ENCODE measurements around the gene PRAME.
A peak's percentile ranks its signal among the peaks of the same experiment; 100 is the strongest.

The PRAME gene

GRCh38 chr22:22593250-22593649 is 34.2 kb upstream of the PRAME start:
- no peak overlapping the region for H3K4me3 ChIP-seq (ENCODE audit: low read depth, low read length)
- no peak for TF ChIP-seq CTCF (IDR thresholded peaks at IDR 0.05; ENCODE audit: low read depth, low read length, missing control alignments)
- in situ Hi-C loops (cut with HindIII; ENCODE audit: low pct_ligation_motif_present, low sequenced_read_pairs), result no loop called here
- peaks cover 41% of the 10 kb centered on the region for H3K27me3 ChIP-seq (replicated peaks)
- H3K27ac ChIP-seq, result no peak overlapping the region
- no peaks in the 10 kb centered on the region for H3K36me3 ChIP-seq (replicated peaks)
- no peak for DNase-seq

- peaks cover 29% of the 10 kb centered on the region for H3K27me3 ChIP-seq (replicated peaks)
- H3K36me3 ChIP-seq (replicated peaks), result no peaks in the 10 kb centered on the region
- TF ChIP-seq CTCF (IDR thresholded peaks at IDR 0.05; ENCODE audit: low read depth, low read length, missing control alignments), result peak; percentile 20
- H3K4me3 ChIP-seq (ENCODE audit: low read depth, low read length), result no peak overlapping the region
- no peak overlapping the region for H3K27ac ChIP-seq
- no peak for DNase-seq
- in situ Hi-C loops (cut with HindIII; ENCODE audit: low pct_ligation_motif_present, low sequenced_read_pairs), result no loop called here
Measured at GRCh38 chr22:22591348-22592299, 32.6 kb upstream of the PRAME start.

- DNase-seq, result no peak
- in situ Hi-C loops (cut with HindIII; ENCODE audit: low pct_ligation_motif_present, low sequenced_read_pairs), result no loop called here
- H3K27ac ChIP-seq, result no peak overlapping the region
- H3K27me3 ChIP-seq (replicated peaks), result peaks cover 24% of the 10 kb centered on the region
- no peaks in the 10 kb centered on the region for H3K36me3 ChIP-seq (replicated peaks)
- no peak overlapping the region for H3K4me3 ChIP-seq (ENCODE audit: low read depth, low read length)
- TF ChIP-seq CTCF (IDR thresholded peaks at IDR 0.05; ENCODE audit: low read depth, low read length, missing control alignments), result no peak
Measured at GRCh38 chr22:22590136-22590891, 31.2 kb upstream of the PRAME start.

GRCh38 chr22:22588485-22589164 is 29.6 kb upstream of the PRAME start:
- TF ChIP-seq CTCF (IDR thresholded peaks at IDR 0.05; ENCODE audit: low read depth, low read length, missing control alignments), result no peak
- H3K4me3 ChIP-seq (ENCODE audit: low read depth, low read length), result no peak overlapping the region
- no peaks in the 10 kb centered on the region for H3K36me3 ChIP-seq (replicated peaks)
- no peak overlapping the region for H3K27ac ChIP-seq
- in situ Hi-C loops (cut with HindIII; ENCODE audit: low pct_ligation_motif_present, low sequenced_read_pairs), result no loop called here
- no peak for DNase-seq
- peaks cover 20% of the 10 kb centered on the region for H3K27me3 ChIP-seq (replicated peaks)

GRCh38 chr22:22587577-22588188 is 28.6 kb upstream of the PRAME start:
- in situ Hi-C loops (cut with HindIII; ENCODE audit: low pct_ligation_motif_present, low sequenced_read_pairs), result no loop called here
- peaks cover 20% of the 10 kb centered on the region for H3K27me3 ChIP-seq (replicated peaks)

More at GRCh38 chr22:22587577-22588188, 28.6 kb upstream of the PRAME start:
- Histone ChIP-seq H3K36me3 (replicated peaks) (no peaks in the 10 kb centered on the region), H3K4me3 (ENCODE audit: low read depth, low read length) (no peak overlapping the region), H3K27ac (no peak overlapping the region)
- TF ChIP-seq CTCF (IDR thresholded peaks at IDR 0.05; ENCODE audit: low read depth, low read length, missing control alignments), result no peak
- DNase-seq, result no peak

Data from brain microvascular endothelial cell (primary cell).